Measurements from ENCODE around the gene SMARCD3. TPM values are rescaled to one million over a fixed set of nuclear protein-coding genes. Genes with fewer than 3 reads are reported as not detected.

Gene SMARCD3
- total and polyA plus RNA-seq, 2 experiments from 2014 or later = 3.3 to 4.0 TPM

DNA sequence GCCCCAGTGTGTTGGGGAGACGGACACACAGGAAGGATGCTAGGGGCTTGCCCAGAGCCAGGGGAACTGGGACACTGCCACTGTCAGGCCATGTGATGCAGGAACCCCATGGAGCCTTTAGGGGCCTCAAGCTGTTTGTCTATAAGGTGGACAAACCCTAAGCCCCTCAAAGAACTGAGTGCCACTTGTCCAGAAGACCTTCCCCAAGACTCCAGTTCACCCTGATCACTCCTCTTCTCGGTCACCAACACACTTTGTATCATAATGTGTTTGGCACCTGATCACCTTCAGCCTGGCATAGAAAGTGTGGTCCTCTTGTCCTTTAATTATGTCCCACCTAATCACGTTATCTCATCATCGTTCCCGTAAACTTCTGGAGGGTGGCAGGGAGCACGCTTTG lies 38.9 kb downstream of the SMARCD3 start:
- peaks cover 15% of the 10 kb centered on the region for H3K4me1 Mint-ChIP-seq

More for the DNA sequence above, 38.9 kb downstream of the SMARCD3 start:
- Histone ChIP-seq H3K27ac (ENCODE audit: low read depth) (no peak overlapping the region), H3K4me3 (no peak overlapping the region), H3K27me3 (ENCODE audit: insufficient read depth) (no peaks in the 10 kb centered on the region), H3K36me3 (ENCODE audit: insufficient read depth) (peaks cover 4% of the 10 kb centered on the region; the same call in 1 of the 2 replicates), H3K4me1 (ENCODE audit: insufficient read depth) (peaks cover 7% of the 10 kb centered on the region), H3F3A (replicated peaks; ENCODE audit: low read depth) (no peaks in the 10 kb centered on the region), H3K79me2 (replicated peaks; ENCODE audit: insufficient read depth) (no peaks in the 10 kb centered on the region), H3K4me2 (no peak overlapping the region), H4K20me1 (replicated peaks; ENCODE audit: insufficient read depth) (no peaks in the 10 kb centered on the region; the same call in 1 of the 2 replicates), H2AFZ (no peak overlapping the region), H3K9me2 (ENCODE audit: insufficient read depth) (no peaks in the 10 kb centered on the region)
- Mint-ChIP-seq H3K27me3 (ENCODE audit: insufficient read depth, low read depth, poor library complexity) (peaks cover 16% of the 10 kb centered on the region), H3K27ac (no peak overlapping the region), H3K36me3 (ENCODE audit: low read depth) (peaks cover 25% of the 10 kb centered on the region), H3K4me3 (no peak overlapping the region), H3K9me3 (no peaks in the 10 kb centered on the region)
- DNase-seq (ENCODE audit: low spot score) = no peak
- no peak for ATAC-seq
- TF ChIP-seq JUNB (IDR thresholded peaks at IDR 0.05; ENCODE audit: unreplicated experiment) = no peak
- TF ChIP-seq NANOG (IDR thresholded peaks at IDR 0.05; ENCODE audit: borderline replicate concordance) = no peak
- TF ChIP-seq ZNF114 (CRISPR knock-in tag; IDR thresholded peaks at IDR 0.05) = no peak
- TF ChIP-seq, protein P1, sequence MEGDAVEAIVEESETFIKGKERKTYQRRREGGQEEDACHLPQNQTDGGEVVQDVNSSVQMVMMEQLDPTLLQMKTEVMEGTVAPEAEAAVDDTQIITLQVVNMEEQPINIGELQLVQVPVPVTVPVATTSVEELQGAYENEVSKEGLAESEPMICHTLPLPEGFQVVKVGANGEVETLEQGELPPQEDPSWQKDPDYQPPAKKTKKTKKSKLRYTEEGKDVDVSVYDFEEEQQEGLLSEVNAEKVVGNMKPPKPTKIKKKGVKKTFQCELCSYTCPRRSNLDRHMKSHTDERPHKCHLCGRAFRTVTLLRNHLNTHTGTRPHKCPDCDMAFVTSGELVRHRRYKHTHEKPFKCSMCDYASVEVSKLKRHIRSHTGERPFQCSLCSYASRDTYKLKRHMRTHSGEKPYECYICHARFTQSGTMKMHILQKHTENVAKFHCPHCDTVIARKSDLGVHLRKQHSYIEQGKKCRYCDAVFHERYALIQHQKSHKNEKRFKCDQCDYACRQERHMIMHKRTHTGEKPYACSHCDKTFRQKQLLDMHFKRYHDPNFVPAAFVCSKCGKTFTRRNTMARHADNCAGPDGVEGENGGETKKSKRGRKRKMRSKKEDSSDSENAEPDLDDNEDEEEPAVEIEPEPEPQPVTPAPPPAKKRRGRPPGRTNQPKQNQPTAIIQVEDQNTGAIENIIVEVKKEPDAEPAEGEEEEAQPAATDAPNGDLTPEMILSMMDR (conservative IDR thresholded peaks at IDR 0.05; ENCODE audit: low read depth in 2 of 2) = no peak
- TF ChIP-seq EZH2phosphoT487 (IDR thresholded peaks at IDR 0.05; ENCODE audit: unreplicated experiment) = no peak
- no peak for TF ChIP-seq POLR2AphosphoS5 (IDR thresholded peaks at IDR 0.05; ENCODE audit: low read depth)
- no peak for TF ChIP-seq ZNF331 (CRISPR knock-in tag; IDR thresholded peaks at IDR 0.05; ENCODE audit: low read depth)
- TF ChIP-seq CREB1 (CRISPR knock-in tag; IDR thresholded peaks at IDR 0.05; ENCODE audit: low read depth) = no peak
- TF ChIP-seq ZNF462 (CRISPR knock-in tag; IDR thresholded peaks at IDR 0.05) = no peak
- no peak for TF ChIP-seq EZH2 (IDR thresholded peaks at IDR 0.05; ENCODE audit: low read depth, unreplicated experiment)
- no peak for TF ChIP-seq REST (IDR thresholded peaks at IDR 0.05; ENCODE audit: unreplicated experiment)
- no peak for TF ChIP-seq ETS1 (IDR thresholded peaks at IDR 0.05)
- no peak for TF ChIP-seq STAT1 (IDR thresholded peaks at IDR 0.05; ENCODE audit: unreplicated experiment)

Data from GM23338 (cell line).